Stimulated activated CD4-positive, alpha-beta T cell treated with anti-CD3 and anti-CD28 coated beads, TNF-alpha, amount 100 ng/mL, for 4 hours (primary cell): ENCODE data around the gene RFFL.
A peak's percentile ranks its signal among the peaks of the same experiment; 100 is the strongest.
"Not testable (repeated sequence)": the region's sequence is repeated elsewhere in the genome, so short reads cannot be mapped to it uniquely, and the experiment has no call there.

Experiments used
- DNase-seq, 3 experiments: peaks; one replicate each; pipeline ENCODE4 v3.0.0-alpha.2; 2020; ENCODE audit warnings: low read depth in 3 of 3

The RFFL gene

DNA sequence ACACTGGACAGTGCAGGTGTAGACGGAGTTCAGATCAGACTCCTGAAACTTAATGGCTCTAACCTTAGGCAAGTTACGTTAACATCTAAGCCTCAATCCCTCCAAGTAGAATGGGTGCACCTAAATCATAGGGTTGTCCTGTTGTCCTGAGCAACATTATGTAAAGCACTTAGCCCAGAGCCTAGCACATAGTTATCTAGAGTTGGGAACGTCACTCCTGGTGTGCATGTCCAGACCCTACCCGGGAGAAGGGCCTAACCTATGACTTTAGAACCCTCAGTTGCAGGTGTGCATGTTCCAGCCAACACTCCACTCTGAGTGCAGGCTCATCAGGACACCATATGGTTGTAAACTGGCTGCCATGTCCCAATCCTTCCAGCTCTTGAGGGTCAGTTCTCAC lies 57.2 kb downstream of the RFFL start:
- no peak for DNase-seq

DNA sequence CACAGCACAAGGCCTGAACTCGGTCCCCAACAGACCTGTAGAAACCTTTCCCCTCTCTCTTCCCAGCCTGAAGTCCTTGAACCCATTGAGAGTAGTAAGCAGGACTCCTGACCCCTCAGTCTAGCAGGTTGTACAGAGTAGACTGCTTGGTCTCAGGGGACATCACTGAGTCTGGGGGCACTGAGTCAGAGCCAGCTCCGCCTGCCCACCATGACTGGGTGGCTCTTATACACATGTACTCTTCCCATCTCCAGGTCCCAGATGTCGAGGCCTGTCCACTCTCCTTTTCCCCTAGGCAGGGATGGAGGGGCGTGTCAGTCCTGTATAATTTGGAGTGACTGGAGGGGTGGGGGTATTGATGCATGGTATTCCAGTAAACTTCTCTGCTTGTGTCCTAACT lies 59.7 kb downstream of the RFFL start:
- DNase-seq: no peak

DNA sequence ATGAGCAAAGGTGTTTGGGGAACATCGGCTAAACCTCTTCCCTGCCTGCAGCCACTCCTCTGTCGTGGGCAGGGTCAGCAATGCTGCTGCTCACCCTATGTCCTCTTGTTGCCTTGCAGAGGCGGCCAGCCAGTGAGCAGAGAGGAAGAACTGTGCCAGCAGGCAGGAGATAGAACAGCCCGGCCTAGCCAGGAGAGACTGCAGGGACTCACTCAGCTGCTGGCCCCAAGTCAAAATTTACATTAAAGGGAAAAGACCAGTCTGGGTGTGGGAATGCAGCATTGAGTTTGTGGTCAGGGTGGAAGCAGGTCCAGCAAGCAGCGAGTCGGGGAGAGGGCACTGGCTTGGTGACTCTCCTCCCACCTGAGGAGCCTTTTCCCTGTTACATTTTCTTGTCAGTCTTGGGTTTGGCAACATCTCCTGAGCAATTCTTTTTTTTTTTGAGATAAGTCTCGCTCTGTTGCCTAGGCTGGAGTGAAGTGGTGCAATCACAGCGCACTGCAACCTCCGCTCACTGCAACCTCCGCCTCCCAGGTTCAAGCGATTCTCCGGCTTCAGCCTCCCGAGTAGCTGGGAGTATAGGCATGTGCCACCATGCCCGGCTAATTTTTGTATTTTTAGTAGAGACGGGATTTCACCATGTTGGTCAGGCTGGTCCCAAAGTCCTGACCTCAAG lies 60.5 kb downstream of the RFFL start:
- no peak for DNase-seq

DNA sequence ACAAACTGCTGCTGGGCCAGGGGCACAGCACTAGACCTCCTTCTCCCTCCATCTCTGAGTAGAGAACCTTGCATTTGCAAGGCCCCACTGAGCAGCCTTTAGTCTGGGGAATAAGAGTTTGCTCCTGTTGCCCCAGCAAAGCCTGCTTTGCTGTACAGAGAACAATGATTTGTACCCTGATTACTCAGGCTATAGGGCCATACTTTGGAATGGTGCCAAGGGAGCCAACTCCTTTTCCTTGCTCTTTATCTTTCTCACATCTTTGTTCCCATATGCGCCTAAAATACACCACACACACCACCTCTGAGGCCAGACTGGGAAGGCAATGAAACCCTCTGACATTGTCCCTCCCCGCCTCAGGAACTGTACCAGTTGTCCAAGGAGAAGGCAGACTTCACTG lies 62.0 kb downstream of the RFFL start:
- no peak for DNase-seq

DNA sequence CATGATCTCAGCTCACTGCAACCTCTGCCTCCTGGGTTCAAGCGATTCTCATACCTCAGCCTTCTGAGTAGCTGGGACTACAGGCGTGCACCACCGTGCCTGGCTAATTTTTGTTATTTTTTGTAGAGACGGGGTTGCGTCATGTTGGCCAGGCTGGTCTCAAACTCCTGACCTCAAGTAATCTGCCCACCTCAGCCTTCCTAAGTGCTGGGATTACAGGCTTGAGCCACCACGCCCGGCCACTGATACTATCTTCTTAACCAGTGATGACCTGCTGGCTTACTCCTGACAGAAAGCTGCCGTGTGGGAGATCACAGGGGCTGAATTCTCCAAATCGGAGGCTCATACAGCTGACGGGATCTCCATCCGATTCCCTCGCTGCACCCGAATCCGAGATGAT lies 62.5 kb downstream of the RFFL start:
- DNase-seq: not testable (repeated sequence)

DNA sequence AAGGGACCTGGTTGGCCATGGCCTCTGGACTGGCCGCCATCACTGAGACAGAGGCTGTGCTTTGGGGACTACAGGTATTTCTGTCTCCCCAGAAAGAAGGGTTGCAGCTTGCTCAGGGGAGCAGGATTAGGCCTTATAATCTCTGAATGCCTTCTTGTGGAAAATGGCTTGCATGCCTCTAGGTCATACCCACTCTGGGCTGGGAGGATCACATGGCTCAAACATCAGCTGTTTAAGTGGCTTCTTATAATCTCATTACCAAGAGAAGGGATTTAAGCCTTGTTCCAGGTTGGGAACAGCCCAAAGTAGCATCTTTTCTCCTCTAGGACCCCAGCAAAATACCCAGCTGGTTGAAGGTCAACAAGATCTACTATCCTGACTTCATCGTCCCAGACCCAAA lies 64.1 kb downstream of the RFFL start:
- no peak for DNase-seq

DNA sequence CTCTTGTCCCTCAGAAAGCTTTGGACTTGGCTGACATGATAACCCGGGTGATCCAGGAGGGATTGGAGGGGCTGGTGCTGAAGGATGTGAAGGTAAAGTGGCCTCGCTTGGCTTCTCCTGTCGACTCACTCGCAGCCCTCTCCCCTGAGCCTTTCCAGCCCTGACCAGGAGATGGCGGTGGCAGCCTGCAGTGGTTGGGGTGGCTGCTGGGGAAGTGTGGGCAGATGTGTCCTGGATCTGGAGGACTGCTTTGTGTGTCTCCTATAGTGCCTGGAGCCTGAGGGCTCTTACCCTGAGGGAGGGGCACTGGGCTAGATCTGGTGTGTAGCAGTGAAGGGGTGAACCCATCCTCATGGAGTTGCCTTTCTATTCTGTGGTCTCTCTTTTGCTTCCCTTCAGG lies 65.3 kb downstream of the RFFL start:
- peak; percentile 58 to 69 (median 68) for DNase-seq

DNA sequence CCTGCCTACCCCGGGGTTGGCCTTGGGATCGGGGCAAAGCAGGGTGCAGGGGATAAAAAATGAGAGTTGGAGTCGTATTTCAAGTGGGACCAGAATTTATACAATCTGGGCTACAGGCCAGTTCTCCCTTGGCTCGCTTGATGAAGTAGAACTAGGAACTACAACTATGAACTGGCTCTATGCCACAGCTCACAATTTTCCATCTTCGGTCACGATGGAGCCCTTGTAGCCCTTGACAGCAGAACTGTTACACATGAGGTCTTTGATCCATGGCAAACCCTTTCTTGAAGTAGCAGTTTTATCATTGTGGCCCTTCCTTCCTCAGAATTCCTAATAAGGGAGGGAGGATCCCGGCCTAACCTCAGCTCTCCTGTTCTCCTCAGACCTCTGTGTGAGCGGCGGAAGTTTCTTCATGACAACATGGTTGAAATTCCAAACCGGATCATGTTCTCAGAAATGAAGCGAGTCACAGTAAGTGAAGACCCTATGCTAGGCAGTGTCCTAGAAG lies 66.1 kb downstream of the RFFL start:
- DNase-seq: no peak

DNA sequence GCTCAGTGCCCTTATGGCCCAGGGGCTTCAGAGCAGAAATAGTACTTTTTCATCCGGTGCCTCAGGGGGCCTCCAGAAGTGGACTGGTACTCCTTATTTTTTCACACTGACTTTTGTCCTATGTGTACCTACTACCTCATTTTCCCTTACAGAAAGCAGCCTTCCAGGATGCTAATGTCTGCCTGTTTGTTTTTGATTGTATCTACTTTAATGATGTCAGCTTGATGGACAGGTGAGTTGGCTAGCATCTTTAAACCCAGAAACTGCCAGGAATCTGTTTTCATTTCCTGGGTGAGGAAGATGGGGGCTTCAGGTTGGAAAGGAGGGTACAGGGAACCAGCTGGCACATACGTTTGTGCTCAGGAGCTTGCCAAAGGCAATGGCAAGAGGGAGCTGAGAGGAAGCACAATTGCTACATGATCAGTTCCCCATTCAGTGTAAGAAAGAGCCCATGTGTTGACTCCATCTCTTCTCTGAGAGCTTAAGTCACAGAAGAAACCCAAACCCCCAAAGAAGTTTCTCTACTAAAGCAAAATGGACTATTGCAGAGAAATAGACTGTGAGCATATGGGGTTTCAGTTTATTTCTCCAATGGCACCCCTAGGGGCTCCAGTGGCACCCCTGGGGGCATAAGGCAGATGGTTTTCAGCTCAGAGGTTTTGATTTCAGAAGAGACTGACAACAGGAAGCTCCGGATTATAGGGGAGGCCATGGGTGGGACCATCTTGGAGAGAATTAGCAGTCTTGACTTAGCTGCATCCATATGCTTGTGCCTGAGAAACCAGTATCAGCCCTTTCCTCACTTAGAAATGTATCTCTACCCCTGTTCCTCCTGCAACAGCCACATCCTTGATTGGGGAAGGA lies 66.9 kb downstream of the RFFL start:
- no peak for DNase-seq

DNA sequence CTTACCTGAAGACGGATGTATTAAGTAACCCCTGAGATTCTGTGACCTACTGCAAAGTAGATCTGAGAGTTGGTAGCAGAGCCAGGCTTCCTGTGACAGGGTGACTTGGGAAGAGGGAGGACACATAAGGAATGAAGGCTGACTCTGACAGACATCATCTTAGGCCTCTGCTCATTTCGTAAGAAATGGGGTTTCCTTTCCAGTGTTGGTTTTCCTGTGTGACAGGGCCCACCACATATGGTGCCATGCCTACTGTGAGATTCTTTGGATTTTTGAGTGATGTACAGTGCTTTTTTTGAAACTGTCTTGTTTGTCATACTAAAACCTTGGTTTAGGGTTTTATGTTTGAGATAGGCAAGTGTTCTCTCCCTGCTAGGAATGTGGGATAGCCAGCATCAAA lies 70.5 kb downstream of the RFFL start:
- no peak for DNase-seq

DNA sequence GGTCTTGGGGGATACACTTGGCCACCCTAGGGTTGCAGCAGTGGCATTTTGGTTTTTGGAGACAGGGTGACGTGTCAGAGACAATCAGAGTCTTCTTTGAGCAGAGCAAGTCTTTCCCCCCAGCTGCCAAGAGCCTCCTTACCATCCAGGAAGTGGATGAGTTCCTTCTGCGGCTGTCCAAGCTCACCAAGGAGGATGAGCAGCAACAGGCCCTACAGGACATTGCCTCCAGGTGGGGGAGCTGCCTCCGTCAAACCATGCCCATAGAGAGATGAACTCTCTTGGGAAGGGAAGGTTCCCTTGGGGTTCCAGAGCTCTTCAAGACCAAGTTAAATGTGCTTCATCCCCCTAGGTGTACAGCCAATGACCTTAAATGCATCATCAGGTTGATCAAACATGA lies 71.9 kb downstream of the RFFL start:
- DNase-seq: no peak

DNA sequence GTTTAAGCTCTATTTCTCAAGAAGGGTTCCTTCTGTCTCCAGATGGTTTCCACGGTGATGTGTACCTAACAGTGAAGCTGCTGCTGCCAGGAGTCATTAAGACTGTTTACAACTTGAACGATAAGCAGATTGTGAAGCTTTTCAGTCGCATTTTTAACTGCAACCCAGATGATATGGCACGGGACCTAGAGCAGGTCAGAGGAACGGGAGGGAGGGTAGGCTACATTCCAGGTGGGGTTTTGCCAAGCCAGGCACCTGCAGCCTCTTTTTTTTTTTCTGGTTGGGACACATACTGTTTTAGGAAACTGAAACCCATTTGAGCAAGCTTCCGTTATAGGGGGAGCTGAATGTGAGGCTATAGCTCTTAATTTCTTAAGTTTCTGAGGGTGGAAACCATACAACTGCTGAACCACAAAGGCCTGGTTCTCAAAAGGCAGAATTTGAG lies 72.6 kb downstream of the RFFL start:
- no peak for DNase-seq

DNA sequence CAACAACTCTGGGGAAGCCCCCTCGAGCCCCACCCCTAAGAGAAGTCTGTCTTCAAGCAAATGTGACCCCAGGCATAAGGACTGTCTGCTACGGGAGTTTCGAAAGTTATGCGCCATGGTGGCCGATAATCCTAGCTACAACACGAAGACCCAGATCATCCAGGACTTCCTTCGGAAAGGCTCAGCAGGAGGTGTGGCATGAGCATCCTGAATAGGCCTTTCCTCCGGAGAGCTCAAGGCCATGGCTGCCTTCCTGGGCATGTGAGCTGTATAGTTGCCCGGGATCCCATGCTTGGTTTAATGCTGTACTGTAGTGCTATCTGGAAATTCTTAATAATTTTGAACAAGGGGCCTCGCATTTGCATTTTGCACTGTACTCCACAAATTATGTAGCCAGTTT lies 74.0 kb downstream of the RFFL start:
- no peak for DNase-seq

DNA sequence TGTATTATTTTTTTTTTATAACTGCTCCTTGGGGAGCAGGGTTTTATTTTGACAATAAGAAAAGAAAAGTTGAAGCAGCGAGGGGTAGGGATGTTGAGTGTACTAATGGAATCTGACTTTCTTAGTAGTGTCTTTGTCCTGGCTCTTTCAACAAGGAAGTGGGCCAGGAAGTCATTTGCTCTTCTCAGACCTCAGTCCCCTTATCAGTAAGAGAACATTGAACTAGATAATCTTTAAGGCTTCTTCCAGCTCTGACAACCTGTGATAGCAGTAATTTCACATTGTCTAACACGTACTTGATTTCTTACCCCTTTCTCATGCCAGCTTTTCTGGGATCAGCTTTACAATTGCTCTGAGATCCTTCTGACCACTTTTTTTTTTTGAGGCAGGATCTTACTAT lies 74.9 kb downstream of the RFFL start:
- no peak for DNase-seq

DNA sequence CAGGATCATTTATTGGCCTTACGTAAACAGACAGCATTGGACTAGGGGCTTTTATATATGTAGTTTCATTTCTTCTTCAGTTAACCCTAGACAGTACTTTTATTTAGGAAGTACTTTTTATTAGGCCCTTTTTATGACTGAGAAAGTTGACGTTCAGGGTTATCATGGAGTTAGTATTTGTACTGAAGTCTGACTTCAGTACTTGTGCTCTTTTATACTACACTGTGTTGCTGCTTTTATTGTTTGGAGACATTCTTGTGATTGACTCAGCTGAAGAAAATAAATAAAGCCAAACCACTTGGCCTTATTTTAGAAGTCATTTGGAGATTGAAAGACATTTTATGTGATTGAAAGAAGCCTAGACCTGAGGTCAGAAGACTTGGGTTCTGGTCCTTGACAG lies 76.3 kb downstream of the RFFL start:
- DNase-seq: no peak

DNA sequence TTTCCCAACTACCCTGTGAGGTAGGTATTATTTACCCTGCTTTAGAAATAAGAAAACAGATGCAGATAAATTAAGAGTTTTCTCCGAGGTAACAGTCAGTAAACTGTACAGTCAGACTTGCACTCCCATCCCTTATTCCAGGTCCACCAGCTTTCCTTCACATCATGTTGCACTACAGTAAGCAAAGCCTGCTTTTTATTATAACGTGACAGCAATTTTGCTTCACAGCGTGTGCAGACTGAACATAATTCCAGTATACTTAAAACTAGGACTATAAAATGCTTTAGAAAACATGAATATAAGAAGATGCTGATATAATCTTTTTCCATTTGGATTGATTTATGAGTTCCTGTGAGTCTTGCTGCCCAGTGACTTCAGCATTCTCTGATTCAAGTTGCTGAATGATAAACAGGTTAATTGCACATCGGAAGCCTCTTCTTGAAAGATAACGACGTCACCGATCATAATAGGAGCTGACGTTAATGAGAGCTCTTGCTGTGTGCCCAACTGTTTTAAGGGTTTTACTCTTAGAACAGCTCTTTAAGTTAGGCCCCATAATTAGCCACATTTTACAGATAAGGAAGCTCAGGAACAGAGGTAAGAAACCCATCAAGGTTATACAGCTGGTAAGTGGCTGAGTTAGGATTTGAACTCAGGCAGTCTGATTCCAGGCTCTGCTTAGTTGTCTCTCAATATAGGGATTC lies 81.8 kb downstream of the RFFL start:
- no peak for DNase-seq

DNA sequence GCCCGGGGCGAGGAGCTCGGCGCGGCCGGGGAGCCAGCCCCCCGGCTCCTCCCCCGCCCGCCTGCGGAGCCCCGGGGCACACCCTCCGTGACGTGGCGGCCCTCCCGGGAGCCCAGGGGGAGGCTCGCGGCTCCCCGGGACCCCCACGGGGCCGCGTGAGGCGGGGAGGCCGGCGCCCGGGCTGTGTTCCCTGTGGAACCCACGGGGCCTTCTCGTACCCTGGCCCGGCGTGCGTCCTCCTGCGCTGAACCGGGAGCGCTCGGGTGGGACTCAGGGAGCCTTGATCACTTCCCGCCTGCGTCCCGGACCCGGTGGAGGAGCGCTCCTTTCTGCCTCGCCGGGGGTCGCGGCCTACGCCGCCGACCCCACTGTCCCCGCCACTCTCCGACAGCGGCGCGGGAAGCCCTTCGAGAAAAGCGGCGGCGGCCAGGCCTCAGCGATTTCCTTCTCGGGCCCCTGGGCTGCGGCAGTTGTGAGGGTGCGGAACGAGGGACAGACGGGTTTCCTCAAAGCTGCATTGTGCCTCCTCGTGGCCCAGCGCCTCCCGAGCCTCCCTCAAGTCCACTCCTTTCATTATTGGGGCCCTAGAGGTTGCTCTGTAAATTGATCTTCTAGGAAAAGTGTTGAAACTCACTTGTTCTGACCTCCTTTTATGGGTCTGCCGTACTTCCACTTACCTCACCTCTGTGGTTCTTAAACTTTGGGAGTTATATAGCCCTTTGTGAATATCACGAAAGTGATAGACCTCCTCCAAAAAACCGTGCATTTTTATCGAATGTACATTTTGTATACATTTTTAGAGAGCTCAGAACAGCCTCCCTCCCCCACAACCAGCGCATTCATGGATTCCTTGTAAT lies 82.6 kb downstream of the RFFL start:
- DNase-seq: peak in 2 of 3 experiments; percentile 65 to 80

DNA sequence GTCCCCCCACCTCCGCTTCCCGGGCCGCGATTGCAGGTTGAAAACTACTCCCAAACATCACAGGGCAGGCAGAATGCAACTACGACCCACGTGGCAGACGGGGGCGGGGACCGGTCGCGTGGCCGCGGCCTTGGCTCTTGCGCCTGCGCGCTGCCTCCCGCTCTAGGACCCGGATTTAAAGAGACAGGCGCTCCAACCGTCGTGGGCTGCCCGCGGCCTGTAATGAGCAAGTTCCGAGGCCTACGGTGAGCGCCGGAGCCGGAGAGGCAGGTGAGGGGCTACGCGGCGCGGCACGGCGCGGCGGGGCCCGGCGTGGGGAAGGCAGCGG lies 83.2 kb downstream of the RFFL start, which contains the start of gene LIG3:
TSS of gene LIG3 (plus strand) at position 160 of the 328 bp plus-strand sequence. CDS start 2,494 bp downstream, outside the sequence.
- peak; percentile 89 to 92 (median 91) for DNase-seq

DNA sequence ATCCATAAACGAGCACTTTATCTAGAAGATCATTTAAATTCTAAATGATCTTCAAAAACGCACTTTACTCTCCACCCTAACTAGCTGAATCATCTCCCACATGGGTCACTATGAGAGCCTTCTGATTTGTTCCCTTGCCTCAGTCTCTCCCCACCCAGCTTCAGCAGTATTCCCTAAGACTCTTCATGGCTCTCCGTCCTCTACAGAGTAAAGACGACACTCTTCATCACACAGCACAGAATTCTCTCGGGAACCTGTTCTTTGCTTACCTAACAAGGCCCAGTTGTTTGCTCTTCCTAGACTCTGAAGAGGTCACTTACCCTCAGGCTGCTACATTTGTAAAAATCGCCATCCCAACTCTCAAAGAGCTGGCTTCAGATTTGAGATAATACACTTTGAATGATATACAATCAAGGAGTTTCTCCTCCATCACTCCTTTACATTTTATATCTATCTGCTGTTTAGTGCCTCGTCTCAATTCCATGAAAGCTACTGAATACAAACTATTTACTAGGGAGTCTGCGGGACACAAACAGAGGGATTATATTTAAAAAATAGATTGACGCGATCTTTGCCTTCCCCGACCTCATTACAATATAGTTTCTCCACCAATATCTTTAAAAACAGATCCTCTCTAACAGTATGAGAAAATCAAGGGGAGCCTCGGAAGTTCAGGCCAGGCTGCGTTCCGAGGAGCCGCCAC lies 83.7 kb downstream of the RFFL start:
- DNase-seq: no peak

DNA sequence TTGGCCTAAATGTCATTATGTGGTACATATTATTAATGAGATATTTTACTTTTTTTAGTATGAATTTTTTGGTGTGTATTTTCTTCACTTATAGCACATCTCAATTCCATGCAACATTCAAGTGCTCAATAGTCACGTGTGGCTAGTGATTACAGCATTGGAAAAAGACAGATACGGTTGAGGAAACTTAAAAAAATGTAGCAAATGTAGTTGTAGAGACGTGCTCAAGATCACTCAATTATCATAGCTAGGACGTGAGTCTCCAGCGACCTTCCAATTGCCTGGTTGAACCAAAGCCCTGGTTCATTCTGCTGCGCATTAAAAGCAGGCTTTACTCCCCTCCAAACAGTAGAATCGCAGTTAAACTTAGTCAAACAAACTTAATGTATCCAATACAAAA lies 84.4 kb downstream of the RFFL start:
- DNase-seq: no peak
